Measurements from ENCODE around the gene ATXN10.

GRCh38 chr22:45832959-45833580 lies 161.4 kb downstream of the ATXN10 start:
- no peak for TF ChIP-seq CTCF (IDR thresholded peaks at IDR 0.05)
- no peak for TF ChIP-seq POLR2A (IDR thresholded peaks at IDR 0.05)
